Stimulated activated CD4-positive, alpha-beta T cell treated with anti-CD3 and anti-CD28 coated beads, Interleukin-15, amount 100 ng/mL, for 48 hours (primary cell): ENCODE data around the gene ARHGAP23.
A peak's percentile ranks its signal among the peaks of the same experiment; 100 is the strongest.

Experiments
- DNase-seq, 2 donors: peaks; one replicate each; pipeline ENCODE4 v3.0.0-alpha.2; 2020; ENCODE audit warnings: low read depth in 2 of 2

The ARHGAP23 gene

DNA sequence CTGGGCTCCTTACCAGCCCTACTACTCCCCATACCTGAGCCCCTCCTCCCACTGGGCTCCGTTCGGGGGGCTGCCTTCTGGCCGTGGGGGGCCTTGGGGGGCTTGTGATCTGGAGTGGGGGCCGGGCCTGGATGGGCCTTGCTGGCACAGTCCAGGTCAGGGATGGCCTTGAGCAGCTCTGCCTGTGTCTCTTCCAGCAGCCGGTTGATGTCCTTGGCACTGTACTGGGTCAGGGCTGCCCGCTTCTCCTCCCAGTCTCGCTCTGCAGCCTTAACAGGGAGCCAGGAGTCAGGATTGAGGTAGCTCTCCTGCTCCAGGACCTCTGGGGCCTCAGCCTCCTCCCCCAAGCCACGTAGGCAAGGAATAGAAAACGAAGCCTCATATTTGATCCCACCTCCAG, 122.9 kb downstream of the ARHGAP23 start:
- DNase-seq, result no peak

DNA sequence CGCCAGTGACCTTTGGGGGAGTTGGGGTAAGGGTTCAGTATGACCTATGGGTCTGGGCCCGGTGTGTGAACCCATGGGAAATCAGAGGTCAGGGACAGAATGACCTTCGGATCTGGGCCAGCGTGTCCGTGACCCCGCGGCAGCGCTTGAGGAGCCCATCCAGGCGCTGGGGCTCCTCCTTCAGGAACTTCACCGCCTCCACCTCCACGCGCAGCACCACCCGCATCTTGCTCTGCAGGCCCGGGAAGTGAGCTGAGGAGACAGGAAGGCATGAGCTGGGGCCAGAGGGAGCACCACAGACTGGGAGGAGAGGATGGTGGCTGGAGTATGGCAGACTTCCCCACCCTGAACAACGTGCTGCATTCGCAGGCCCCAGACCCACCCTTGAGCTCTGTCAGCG, 124.1 kb downstream of the ARHGAP23 start:
- no peak for DNase-seq

DNA sequence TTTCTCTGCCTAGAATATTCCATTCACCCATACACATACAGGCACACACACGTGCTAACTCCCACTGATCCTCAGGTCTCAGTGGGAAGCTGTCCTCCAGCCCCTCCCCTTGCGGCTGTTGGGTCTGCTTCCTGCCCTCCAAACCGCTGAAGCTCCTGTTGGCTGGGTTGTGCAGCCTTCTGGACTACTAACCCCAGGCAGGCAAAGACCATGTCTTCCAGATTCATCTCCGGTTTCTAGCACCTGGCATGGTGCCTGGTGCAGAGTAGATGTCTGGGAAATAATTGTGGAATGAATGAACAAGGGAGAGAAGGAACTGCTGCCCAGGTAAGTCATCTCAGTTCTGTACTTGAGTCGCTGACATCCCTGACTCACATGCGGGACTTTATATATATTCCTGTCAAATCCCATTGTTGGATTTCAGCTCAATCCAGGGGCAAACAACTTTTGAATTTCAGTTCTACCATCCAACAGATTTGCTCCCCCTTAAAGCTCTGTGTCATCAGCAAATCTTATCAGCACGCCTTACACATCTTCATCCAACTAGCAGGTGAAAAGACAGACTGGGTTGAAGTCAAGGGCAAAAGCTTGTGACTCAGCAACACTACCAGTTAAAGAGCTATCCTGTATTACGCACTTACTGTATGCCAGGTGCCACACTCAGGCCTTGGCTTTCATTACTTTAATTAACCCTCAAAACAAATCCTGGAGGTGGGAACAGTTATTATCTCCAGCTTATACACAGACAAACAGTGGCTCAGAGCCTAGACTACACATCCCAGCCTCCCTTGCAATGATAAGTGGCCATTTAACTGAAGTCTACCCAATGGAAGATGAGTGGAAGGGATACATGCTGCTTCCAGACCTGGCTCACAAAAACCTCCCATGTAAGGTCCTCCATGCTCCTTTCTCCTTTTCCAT, 126.4 kb downstream of the ARHGAP23 start:
- no peak for DNase-seq

- no peak for DNase-seq
Measured at GRCh38 chr17:38556239-38556638, 128.0 kb downstream of the ARHGAP23 start.

GRCh38 chr17:38557396-38557795, 129.1 kb downstream of the ARHGAP23 start:
- DNase-seq, result no peak

- peak; percentile 78 to 89 for DNase-seq
Measured at GRCh38 chr17:38557836-38558727, 129.8 kb downstream of the ARHGAP23 start.

DNA sequence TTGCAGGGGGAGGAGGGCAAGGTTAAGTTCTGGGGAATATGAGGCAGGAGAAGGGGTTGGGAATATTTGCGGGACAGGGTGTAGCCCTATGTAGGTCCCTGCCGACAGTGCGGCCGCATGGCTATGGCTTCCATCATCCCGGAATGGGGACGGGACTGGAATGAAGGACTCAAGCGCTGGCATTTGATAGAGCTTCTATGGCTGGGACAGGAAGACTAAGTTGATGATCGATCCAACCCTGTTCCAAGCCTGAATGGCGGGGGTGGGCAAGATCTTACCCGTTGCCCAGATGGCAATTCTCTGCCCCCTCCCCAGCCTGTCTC, 130.4 kb downstream of the ARHGAP23 start:
- DNase-seq, result no peak

- peak; percentile 70 to 90 for DNase-seq
Measured at GRCh38 chr17:38559051-38559879, 131.0 kb downstream of the ARHGAP23 start.

DNA sequence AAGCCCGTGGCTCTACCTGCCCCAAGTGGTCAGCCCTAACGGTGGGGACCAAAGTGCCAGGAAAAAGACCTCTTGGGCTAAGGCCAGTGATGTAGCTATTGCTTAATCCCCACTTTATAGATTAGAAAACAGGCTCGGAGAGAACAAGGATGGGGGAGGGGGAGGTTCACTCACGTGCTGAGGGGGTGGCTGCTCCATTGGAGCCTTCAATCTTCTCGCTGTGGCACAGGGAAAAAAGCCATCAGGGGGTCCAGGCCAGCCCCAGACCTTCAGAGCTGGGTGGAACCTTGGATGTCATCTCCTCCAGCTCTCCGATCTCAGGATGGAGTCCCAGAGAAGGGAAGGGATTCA, 131.6 kb downstream of the ARHGAP23 start:
- no peak for DNase-seq

- no peak for DNase-seq
Measured at GRCh38 chr17:38560503-38561318, 132.4 kb downstream of the ARHGAP23 start.

DNA sequence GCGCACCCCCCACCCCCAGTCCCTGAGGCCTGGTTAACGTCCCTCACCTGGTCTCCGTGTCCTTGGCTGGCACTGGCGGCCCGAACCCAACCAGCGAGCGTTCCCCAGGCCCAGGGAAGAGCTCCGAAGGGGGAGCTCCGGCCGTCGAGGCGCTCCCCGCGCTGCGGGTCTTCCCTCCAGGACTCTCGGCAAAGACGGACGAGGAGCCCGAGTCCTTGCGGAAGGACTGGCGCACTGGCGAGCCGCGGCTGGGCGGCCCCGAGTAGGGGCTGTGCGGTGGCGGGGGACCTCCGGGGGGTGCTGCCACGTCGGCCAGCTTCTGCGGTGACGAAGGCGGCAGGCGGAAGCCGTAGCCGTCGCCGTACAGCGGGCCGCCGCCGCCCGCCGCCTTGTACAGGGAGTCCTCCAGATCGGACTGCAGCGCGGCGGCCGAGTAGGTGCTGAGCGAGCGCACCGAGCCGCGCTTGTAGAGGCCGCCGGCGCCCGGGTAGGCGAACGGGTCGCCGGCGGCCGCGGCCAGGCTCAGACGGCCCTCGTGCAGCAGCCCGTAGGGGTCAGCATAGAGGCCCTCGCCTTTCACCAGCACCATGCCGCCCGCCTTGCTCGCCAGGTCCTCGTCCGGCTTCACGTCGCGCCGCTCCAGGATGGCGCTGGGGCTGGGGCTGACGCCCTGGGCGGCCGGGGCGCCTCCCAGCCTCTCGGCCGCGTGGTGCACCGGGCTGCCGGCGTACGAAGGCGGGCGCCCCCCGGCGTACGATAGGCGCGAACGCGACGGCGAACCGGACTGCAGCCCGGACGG, 133.4 kb downstream of the ARHGAP23 start:
- no peak for DNase-seq
